Neural progenitor cell (in vitro differentiated cells): ENCODE measurements around the gene CTSK.

Experiments
- CTCF ChIP-seq: fragments of 200-600 bp; sonication (generic); IDR thresholded peaks from 2 replicates; pipeline ENCODE4 v1.5.1; 2017; ENCODE audit warnings: antibody characterized with exemption, mild to moderate bottlenecking
- EZH2 ChIP-seq: fragments of 200-600 bp; sonication (generic); IDR thresholded peaks from 2 replicates; pipeline ENCODE4 v1.6.1; 2017; ENCODE audit warnings: antibody characterized with exemption, mild to moderate bottlenecking, moderate library complexity

GRCh38 chr1:150762552-150762951 lies 45.5 kb downstream of the CTSK start:
- no peak for TF ChIP-seq CTCF
- no peak for TF ChIP-seq EZH2
